Globus pallidus (tissue), 1 donor: Measurements from ENCODE around the gene PCNP.
"Not testable (repeated sequence)": the region's sequence is repeated elsewhere in the genome, so short reads cannot be mapped to it uniquely, and the experiment has no call there.

Experiments used
- DNase-seq: peaks from one replicate; pipeline ENCODE4 v3.0.0-alpha.2; 2015; ENCODE audit warnings: low spot score

Gene PCNP

GRCh38 chr3:101633186-101633585 is 59.2 kb downstream of the PCNP start:
- no peak for DNase-seq

DNA sequence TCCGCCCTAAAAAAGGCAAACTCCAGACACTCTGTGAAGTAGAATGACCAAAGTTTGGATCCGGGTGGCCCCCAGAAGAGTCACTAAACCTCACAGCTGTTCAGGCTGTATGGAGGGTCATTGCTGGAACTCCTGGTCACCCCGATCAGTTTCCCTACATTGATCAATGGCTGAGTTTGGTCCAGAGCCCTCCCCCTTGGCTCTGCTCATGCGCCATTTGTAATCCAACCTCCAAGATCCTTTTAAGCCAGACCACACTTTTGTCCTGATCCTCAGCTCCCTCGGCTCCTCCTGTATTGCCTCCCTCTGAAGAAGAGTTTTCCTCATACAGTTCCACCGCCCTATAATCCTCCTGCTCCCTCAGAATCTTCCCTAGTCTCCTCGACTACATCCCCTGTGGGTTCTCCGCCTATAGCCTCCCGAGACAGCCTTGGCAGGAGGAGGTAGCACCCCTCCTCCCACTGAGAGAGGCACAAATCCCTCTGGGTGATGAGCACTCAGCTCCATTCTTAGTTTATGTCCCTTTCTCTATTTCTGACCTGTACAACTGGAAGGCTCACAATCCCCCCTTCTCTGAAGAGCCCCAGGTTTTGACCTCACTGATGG is 60.7 kb downstream of the PCNP start:
- no peak for DNase-seq

DNA sequence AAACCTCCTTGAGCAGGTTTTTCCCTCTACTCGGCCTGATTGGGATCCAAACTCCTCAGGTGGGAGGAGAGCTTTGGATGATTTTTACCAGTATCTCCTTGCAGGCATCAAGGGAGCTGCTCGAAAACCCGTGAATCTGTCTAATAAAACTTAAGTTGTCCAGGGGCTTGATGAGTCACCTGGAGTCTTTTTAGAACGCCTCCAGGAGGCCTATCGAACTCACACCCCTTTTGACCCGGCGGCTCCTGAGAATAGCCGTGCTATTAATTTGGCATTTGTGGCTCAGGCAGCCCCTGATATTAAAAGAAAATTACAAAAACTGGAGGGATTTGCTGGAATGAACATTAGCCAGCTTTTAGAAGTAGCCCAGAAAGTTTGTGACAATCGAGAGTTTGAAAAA is 61.4 kb downstream of the PCNP start:
- DNase-seq: no peak

GRCh38 chr3:101635954-101636798 is 62.2 kb downstream of the PCNP start:
- DNase-seq: peak; percentile 13

DNA sequence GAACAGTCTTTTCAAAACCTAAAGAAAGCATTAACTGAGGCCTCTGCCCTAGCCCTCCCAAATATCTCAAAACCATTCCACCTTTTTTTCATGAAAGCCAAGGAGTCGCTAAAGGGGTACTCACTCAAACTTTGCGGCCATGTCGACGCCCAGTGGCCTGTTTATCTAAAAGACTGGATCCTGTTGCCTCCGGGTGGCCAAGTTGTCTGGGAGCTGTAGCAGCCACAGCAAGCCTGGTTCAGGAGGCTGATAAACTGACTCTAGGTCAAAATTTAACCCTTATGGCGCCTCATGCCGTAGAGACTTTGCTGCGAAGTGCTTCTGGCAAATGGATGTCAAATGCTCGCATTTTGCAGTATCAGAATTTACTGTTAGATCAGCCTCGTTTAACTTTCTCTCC is 63.5 kb downstream of the PCNP start:
- DNase-seq: no peak

- no peak for DNase-seq
Measured at GRCh38 chr3:101638261-101638745, 64.3 kb downstream of the PCNP start.

- DNase-seq: no peak
Measured at GRCh38 chr3:101639280-101639963, 65.4 kb downstream of the PCNP start.

DNA sequence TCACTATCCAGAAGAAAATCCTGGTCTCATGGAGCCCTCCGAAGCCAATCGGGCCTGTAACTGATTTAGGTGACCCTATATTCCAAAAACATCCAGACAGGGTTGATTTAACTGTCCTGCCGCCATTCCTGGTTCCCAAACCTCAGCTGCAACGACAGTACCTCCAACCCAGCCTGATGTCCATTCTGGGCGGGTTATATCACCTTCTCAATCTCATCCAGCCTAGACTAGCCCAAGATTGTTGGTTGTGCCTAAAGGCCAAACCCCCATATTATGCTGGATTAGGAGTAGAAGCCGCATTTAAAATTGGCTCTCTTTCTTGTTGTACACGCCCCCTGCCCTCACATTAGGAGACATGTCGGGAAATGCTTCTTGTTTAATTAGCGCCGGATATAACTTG is 66.3 kb downstream of the PCNP start:
- no peak for DNase-seq

DNA sequence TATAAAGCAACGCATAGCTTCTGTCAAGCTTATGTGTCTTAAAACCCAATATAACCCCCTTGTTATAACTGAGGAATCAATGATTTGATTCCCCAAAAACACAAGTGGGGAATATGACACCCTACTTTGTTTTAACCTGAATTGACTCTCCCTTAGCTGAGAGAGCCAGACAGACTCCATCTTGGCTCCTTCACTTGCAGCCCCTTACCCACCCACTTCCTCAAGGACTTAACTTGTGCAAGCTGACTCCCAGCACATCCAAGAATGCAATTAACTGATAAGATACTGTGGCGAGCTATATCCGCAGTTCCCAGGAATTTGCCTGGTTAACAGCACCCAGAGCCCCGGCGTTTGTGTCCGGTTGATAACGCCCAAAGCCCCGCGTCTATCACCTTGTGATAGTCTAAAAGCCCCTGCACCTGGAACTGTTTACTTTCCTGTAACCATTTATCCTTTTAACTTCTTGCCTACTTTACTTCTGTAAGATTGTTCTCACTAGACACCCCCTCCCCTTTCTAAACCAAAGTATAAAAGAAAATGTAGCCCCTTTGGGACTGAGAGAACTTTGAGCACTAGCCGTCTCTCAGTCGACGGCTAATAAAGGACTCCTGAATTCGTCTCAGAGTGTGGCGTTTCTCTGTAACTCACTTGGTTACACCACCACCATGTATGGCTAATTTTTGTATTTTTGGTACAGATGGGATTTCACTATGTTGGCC is 67.6 kb downstream of the PCNP start:
- DNase-seq: not testable (repeated sequence)

DNA sequence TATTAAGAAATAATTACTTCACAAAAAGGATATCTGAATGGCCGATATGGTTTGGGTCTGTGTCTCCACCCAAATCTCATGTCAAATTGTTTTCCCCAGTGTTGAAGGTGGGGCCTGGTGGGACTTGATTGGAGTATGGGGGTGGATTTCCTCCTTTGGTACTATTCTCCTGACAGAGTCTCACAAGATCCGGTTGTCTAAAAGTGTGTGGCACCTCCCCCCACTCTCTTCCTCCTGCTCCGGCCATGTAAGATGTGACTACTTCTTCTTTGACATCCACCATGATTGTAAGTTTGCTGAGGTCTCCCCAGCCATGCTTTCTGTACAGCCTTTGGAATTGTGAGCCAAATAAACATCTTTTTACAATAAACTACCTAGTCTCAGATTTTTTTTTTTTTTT is 68.5 kb downstream of the PCNP start:
- no peak for DNase-seq

GRCh38 chr3:101643009-101643844 is 69.2 kb downstream of the PCNP start:
- DNase-seq: no peak
